T-helper 2 cell treated with Interferon-gamma antibody and Interleukin-4, amounts not matched to agents 5 μg/mL and 100 μg/mL, for 36 hours (primary cell): ENCODE measurements around the gene ARHGAP22.

ENCODE experiments used
- DNase-seq: peaks from one replicate; pipeline ENCODE4 v3.0.0; 2021; ENCODE audit warnings: low spot score
- H3K27ac Mint-ChIP-seq: one replicate; pipeline ENCODE4 v1.8.0; 2021; ENCODE audit warnings: mild to moderate bottlenecking, mixed read lengths
- H3K27me3 Mint-ChIP-seq: one replicate; pipeline ENCODE4 v1.8.0; 2021; ENCODE audit warnings: low read depth, mixed read lengths
- H3K36me3 Mint-ChIP-seq: one replicate; pipeline ENCODE4 v1.8.0; 2021; ENCODE audit warnings: low read depth, mixed read lengths
- H3K4me1 Mint-ChIP-seq: one replicate; pipeline ENCODE4 v1.8.0; 2021; ENCODE audit warnings: low read depth, mixed read lengths
- H3K4me3 Mint-ChIP-seq: one replicate; pipeline ENCODE4 v1.8.0; 2022; ENCODE audit warnings: mild to moderate bottlenecking, moderate library complexity, mixed read lengths
- H3K9me3 Mint-ChIP-seq: one replicate; pipeline ENCODE4 v1.8.0; 2021; ENCODE audit warnings: mixed read lengths

Gene ARHGAP22

DNA sequence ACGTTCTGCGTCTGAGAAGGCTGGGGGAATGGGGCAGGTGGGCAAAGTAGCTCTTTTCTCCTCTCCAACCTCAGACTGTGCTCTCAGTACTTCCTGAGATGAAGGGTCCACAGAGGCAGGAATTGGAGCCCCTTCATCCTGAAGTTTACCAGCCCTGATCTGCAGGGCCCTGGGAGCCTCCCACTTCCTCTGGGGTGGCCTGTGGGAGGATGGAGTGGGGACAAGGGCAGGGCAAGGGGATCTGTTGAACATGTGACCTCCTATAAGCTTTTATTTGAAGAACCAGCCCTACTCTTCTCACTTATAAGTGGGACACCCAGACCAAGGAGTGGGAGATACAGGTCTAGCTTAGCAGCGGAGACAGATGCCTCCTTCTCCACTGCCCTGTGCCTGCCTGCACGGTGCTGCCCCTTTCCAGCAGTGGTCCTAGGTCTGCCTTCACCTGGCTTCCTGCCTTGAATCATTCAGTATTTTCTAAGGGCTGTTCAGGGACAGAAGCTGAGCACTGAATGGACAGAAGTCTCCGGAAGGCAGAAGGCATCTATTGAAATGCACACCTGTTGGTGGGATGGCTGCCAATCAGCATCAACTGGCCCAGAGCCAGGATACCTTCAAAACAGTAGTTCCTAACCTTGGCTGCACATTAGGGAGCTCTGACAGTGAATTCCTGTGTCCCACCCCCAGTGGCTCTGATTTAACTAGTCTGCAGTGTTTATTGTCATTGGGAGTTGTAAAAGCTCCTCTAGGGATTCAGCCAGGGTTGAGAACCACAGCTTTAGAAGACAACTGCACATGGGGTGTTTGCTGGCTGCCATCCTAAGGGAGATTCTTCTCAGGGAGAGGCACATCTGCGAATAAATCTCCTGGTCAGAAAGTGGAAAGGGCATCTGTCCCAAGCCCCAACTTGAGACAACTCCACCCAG is 2.7 kb upstream of the ARHGAP22 start:
- Mint-ChIP-seq H3K9me3 (no peaks in the 10 kb centered on the region), H3K4me3 (no peak overlapping the region), H3K4me1 (no peaks in the 10 kb centered on the region), H3K27me3 (peaks cover 35% of the 10 kb centered on the region), H3K27ac (no peak overlapping the region), H3K36me3 (no peaks in the 10 kb centered on the region)
- DNase-seq: no peak

DNA sequence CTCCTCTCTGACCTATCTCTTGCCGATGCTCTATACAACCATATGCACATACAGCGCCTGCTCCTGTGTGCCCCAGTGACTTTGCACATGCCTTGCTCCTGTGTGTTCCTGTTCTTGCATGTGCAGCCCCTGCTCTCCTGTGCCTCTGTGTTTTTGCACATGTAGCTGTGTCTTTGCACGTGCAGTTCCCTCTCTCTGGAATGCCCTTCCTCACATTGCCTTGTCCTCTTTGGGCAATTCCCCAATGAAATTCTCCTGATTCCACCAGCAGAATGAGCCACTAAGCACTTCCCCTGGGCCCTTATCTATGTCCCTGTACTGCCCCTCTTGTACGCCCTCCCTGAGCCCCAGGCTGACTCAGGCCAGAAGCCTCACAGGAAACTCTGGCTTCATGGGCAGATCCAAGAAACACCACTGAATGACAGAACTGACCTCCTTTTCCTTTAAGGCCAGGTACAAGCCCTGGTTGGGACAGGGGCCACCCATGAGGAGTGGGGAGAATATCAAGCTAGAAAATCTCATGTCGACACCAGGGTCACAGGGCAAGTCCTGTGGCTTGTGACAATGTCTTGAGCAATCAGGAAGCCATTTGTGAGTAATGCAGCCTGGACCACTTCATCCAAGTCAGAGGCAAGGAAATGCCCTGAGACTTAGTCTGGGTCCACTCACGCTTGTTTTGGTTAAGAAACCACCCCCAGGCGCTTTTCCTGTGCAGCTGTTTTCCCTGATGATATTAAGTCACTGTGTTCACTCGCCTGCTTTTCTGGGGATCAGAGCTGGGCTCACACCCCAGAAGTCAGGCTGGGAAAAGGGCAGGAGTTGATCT is 1.9 kb upstream of the ARHGAP22 start:
- Mint-ChIP-seq H3K27ac (no peak overlapping the region), H3K36me3 (no peaks in the 10 kb centered on the region), H3K4me1 (no peaks in the 10 kb centered on the region), H3K4me3 (no peak overlapping the region), H3K27me3 (peaks cover 34% of the 10 kb centered on the region), H3K9me3 (no peaks in the 10 kb centered on the region)
- DNase-seq: no peak

DNA sequence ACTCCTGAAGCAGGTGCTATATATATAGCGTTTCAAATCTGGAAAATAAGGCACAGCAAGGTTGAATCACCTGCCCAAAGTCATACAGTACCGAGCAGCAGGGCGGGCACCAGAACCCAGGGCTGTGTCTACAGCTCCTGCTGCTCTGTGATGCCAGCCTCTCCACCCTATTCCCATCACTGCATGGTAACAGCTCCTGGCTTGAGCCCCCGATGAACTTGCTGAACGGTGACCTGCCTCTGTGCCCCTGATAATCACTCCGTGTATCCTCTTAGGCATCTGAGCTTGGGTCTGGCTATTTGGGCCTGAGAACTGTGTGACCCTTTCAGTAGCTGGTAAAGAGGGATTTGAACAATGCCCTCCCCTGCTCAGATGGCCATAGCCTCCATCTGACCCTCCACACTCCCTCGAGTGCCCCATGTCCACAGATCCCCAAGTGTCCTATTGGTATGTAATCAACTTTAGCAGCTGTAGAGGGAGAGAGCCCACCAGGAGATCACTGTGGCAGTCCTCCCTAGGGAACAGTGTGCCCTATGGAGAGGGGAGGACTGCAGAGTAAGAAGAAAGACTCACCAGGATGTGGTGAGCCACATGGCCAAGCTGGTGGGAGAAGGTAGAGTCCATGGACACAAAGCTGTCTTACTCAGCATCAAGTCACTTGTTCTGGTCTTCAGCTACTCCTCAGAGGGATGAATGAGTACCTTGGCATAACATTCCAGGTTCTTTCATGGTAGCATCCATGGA is 1.1 kb upstream of the ARHGAP22 start:
- no peaks in the 10 kb centered on the region for H3K9me3 Mint-ChIP-seq
- no peak overlapping the region for H3K27ac Mint-ChIP-seq
- H3K4me1 Mint-ChIP-seq: no peaks in the 10 kb centered on the region
- DNase-seq: no peak
- H3K27me3 Mint-ChIP-seq: peaks cover 36% of the 10 kb centered on the region
- no peaks in the 10 kb centered on the region for H3K36me3 Mint-ChIP-seq
- H3K4me3 Mint-ChIP-seq: no peak overlapping the region

DNA sequence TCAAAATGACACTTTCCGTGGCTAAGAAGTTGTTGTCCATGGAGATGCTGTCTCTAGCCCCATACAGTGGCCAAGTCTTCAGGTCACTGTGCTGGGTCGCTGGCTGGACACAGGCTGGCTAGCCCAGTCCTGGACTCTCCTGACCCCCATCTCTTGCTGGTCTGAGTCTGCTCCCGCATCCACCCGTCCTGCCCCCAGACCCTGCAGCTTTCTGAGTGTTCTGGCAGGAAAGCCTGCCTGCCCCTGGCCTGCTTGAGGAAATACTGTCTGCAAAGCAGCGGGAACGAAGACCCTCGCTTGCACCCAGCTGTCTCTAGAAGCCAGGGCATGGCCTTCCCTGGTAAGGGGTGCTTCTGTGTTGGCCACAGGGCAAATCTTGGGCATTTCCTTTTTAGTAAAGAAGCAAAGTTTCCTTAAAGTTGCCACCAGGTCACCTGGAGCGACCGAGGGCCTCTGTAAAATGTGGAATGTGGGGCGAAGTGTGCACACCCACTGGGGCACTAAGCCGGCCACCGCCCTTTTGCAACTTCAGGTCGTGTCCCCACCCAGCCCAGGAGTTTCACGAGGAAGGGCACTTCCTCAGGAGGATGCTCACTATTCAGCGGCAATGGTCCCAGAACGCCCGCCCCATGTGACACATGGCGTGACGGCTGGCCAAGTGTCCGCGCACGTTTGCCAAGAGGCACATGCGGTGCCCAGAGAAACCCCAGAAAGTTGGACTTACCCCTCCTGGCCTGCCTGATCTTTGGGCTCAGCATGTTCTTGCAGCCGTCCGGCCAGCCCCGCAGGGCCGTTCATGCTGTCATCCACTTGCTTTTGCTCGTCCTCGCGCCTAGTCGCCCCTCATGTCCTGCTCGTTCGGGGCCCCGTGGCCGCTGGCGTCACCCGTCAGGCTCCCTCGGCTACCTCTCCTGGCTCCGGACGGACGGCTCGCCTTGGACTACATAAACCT is 558 bp downstream of the ARHGAP22 start:
- H3K27me3 Mint-ChIP-seq: peaks cover 37% of the 10 kb centered on the region
- no peak overlapping the region for H3K27ac Mint-ChIP-seq
- H3K4me3 Mint-ChIP-seq: no peak overlapping the region

DNA sequence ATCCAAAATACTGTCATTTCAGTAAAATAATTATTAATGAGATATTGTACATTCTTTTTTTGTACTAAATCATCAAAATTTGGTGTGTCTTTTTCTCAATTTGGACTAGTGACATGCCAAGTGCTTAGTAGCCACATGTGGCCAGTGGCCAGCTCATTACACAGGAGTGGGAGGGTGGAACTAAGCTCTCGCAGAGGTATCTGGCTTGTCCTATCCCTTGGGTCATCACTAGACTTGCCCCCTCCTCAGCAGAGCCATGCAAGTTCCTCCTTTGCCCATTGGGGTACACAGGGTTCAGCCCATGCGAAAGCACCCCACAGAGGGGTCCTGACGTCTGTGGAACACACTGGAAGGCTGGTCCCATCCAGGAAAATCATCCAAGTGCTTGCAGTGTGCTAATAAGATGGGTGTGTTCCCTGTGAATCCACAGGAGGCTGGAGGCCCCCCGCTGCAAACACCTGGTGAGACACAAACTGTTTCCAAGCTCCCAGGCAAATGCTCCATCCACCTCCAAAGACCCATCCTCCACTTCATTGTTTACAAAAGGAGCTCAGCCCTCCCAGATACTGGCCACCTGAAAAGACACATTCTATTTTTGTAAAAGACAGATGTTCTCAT is 1.3 kb downstream of the ARHGAP22 start:
- DNase-seq: no peak
- Mint-ChIP-seq H3K36me3 (no peaks in the 10 kb centered on the region), H3K27ac (no peak overlapping the region), H3K4me1 (no peaks in the 10 kb centered on the region), H3K27me3 (peaks cover 37% of the 10 kb centered on the region), H3K4me3 (no peak overlapping the region), H3K9me3 (no peaks in the 10 kb centered on the region)

More for the DNA sequence above, 558 bp downstream of the ARHGAP22 start:
- Mint-ChIP-seq H3K9me3 (no peaks in the 10 kb centered on the region), H3K36me3 (no peaks in the 10 kb centered on the region), H3K4me1 (no peaks in the 10 kb centered on the region)
- DNase-seq: no peak

DNA sequence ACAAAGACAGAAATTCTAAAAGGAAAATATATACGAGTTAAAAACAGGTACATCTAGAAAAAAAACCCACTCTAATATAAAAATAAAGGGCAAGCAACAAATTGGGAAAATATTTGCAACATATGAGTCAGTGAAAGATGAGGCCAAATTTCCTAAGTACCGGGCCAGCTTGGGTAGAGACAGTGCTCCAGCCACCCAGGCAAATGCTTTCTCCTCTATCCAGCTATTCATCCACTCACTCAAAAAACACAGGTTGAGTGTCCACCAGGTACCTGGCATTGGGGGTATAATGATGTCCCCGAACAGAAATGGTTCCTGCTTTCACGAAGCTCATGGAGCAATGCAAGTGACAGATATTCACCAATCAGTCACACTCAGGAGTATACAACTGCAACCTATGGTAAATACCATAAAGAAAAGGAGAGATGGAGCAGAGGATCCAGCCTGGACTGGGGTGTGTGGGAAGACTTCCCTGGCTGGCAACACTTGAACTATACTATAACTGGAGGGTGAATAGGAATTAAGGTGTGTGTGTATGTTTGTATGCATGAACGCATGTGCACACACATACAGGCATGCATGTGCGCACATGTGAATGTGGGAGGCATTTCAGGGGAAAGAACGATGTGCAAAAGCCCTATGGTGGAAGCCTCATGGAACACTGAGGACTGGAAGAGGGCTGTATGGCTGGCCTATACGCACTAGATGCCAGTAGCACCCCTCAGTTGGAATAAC is 2.3 kb downstream of the ARHGAP22 start:
- H3K4me3 Mint-ChIP-seq: no peak overlapping the region
- no peak for DNase-seq
- H3K9me3 Mint-ChIP-seq: no peaks in the 10 kb centered on the region
- H3K4me1 Mint-ChIP-seq: no peaks in the 10 kb centered on the region
- no peak overlapping the region for H3K27ac Mint-ChIP-seq
- H3K27me3 Mint-ChIP-seq: peaks cover 37% of the 10 kb centered on the region
- no peaks in the 10 kb centered on the region for H3K36me3 Mint-ChIP-seq

DNA sequence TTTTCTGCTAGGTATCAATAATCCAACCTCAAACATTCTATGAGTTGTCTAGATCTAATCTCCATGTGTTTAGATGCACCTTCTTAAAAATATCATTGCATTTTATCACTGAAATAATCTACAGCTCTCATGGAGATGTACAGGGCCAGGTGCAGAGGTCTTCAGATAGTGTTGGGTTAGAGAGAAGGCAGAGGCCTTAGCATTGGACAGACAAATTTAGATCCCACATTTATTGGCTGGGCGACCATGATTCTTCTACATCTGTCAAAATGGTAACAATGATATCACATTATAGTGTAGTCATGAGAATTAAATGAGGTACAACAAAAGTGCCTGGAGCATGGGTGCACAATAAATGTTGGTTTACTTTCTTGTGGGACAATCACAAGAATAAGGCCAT is 3.1 kb downstream of the ARHGAP22 start:
- Mint-ChIP-seq H3K27me3 (peaks cover 37% of the 10 kb centered on the region), H3K4me1 (no peaks in the 10 kb centered on the region), H3K4me3 (no peak overlapping the region), H3K27ac (no peak overlapping the region), H3K9me3 (no peaks in the 10 kb centered on the region), H3K36me3 (no peaks in the 10 kb centered on the region)
- DNase-seq: no peak

DNA sequence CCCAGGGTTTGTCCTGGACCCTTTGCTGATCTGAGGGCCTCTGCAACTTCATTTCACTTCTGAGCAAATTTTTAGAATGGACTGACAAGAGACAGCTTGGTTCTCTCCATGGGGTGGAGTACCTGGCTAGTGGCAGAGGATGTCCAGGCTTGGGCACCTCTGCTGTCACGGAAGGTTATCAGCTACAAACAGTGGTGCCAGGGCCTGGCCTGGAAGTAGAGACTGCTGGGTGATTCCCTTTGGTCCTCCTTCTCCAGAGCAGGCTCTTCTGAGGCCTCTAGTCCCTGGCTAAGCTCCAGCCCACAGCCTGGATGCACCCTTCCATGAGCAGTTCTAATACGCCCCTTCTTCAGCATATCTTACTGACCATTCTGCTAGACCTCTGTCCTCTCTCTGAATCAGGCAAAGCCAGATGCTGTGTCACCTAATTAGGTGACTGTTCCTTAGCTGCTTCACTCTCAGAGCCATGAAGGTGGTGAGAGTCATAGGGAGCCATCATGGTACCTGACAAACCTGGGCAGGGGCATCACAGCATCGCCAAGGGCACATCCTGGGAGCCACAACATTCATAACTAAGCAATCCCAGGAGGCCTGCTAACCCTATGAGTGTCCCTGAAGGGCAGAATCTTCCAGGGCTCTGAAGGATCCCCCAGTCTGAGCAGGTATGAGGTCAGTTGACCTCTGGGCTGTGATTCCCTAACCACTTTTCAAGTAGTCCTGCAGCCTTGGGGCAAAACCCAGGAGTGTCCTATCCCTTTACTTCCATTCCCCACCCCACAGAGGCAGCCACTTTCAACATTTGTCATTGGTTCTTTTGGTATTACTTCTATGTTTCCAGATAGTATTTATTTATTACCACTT is 4.0 kb downstream of the ARHGAP22 start:
- DNase-seq: no peak
- peaks cover 29% of the 10 kb centered on the region for H3K27me3 Mint-ChIP-seq
- no peaks in the 10 kb centered on the region for H3K36me3 Mint-ChIP-seq
- no peak overlapping the region for H3K4me3 Mint-ChIP-seq
- no peaks in the 10 kb centered on the region for H3K4me1 Mint-ChIP-seq
- H3K27ac Mint-ChIP-seq: no peak overlapping the region
- H3K9me3 Mint-ChIP-seq: no peaks in the 10 kb centered on the region

DNA sequence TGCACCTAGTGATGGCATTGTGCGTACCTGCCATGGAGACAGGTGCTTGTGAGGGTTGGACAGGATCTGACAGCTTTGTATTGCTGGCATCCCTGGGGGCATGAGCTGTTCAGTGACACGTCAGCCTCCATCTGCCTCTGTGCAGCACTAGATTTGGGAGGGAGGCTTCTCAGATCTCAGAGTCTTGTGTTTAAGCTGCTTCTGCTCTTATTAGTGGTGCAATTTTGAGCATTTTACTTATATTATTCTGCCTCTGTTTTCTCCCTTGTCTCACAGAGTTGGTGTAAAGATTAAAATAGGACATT is 5.1 kb downstream of the ARHGAP22 start:
- H3K27ac Mint-ChIP-seq: no peak overlapping the region
- H3K4me3 Mint-ChIP-seq: no peak overlapping the region
- peaks cover 24% of the 10 kb centered on the region for H3K27me3 Mint-ChIP-seq
- no peaks in the 10 kb centered on the region for H3K36me3 Mint-ChIP-seq
- no peaks in the 10 kb centered on the region for H3K9me3 Mint-ChIP-seq
- no peaks in the 10 kb centered on the region for H3K4me1 Mint-ChIP-seq
- no peak for DNase-seq

DNA sequence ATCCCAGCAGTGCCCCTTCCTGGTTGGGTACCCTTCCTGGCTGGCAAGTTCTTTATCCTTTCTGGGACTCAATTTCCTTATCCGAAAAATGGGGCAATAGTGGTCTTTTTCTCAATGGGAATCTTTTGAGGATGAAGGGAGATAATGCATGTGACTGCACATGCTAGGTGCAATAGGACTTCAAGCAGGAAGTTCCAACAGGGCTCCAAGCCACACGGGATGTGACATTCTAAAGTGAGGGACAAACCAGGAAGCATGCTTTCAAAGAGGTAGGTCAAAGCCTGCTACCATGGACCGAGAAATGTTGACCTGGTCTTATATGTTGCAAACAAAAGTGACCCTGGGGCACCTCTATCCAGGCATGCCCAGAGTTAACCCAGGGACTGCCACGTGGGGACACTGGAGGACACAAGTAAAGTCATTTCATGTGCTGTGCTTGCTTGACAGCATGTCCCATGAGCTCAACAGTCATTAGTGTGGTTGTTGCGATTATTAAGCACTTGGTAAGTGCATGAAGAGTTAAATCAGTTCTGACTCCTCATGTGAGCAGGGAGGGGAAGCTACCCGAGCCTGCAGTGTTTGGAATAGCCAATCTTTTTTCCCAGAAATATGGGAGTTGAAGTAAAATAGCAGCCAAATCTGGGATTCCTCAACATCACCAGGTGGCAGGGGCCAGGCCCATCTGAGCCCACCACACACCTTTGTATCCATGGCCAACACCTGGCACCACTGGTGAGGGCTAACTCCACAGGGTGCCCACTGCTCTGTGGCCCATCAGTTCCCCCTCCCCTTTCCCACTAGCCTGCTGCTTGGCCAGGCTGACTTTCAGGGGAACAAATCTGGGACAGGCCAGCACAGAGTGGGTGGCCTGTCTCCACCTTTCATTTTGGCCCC is 5.7 kb downstream of the ARHGAP22 start:
- H3K9me3 Mint-ChIP-seq: no peaks in the 10 kb centered on the region
- peaks cover 20% of the 10 kb centered on the region for H3K27me3 Mint-ChIP-seq
- no peak for DNase-seq
- no peak overlapping the region for H3K4me3 Mint-ChIP-seq
- no peaks in the 10 kb centered on the region for H3K36me3 Mint-ChIP-seq
- H3K4me1 Mint-ChIP-seq: no peaks in the 10 kb centered on the region
- H3K27ac Mint-ChIP-seq: no peak overlapping the region

DNA sequence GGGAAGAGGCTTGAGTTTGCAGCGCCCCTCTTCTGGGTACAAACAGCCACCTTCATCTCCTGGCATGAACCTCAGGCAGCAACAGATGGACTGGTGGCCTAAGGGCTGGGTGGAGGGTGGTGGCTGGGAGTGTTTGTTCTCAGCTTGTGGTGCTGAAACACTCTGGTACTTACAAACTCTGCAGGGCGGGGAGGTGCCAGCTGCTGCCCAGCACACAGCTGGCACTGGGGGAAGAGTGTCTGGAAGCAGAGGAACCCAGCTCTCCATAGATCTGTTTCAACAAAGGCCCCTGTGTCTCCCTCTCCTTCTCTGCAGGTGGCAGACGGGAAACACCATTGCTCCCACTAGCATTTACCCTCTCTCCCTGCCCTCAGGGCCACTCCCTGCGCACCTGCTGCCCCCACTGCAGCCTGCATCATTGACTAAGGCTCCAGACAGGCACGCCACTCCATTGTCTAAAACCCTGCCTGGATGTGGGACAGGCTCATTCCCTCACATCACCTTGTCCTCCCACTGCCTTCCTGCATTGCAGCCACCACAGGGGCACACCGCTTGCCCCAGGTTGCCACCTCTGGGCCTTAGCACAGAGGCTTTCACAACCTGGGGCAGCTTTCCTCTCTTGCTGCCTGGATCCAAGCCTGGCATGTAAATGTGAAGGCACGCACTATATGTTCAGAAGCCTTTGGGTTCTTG is 6.5 kb downstream of the ARHGAP22 start:
- H3K4me3 Mint-ChIP-seq: no peak overlapping the region
- H3K27ac Mint-ChIP-seq: no peak overlapping the region
- no peaks in the 10 kb centered on the region for H3K36me3 Mint-ChIP-seq
- no peak for DNase-seq
- H3K27me3 Mint-ChIP-seq: peaks cover 12% of the 10 kb centered on the region
- H3K4me1 Mint-ChIP-seq: no peaks in the 10 kb centered on the region
- no peaks in the 10 kb centered on the region for H3K9me3 Mint-ChIP-seq
